ENCODE data around the gene EI24. TPM values are rescaled to one million over a fixed set of nuclear protein-coding genes. Genes with fewer than 3 reads are reported as not detected.

The EI24 gene
- total and polyA plus RNA-seq, 2 of the 8 experiments (the other 6 are each of a cell fraction or from before 2014, with no cell fraction given), result 135 to 264 TPM

- H2BK120ac ChIP-seq (replicated peaks; ENCODE audit: low read depth, low read length), result no peak overlapping the region
- no peak for TF ChIP-seq HDAC2 (IDR thresholded peaks at IDR 0.05; ENCODE audit: borderline replicate concordance in 1 of 2, low read depth in 2 of 2, low read length in 2 of 2)
Measured at GRCh38 chr11:125609545-125609944, 40.3 kb downstream of the EI24 start.

More at GRCh38 chr11:125609545-125609944, 40.3 kb downstream of the EI24 start:
- Histone ChIP-seq H3K27me3 (replicated peaks in 1 of 4; ENCODE audit: control insufficient read depth in 3 of 4, extremely low read depth in 1 of 4, insufficient read depth in 3 of 4, low read length in 3 of 4) (no peaks in the 10 kb centered on the region), H3K4me2 (ENCODE audit: insufficient read depth in 1 of 2, low read depth in 2 of 2, low read length in 2 of 2) (no peak overlapping the region), H3K4me3 (ENCODE audit: extremely low read depth in 1 of 4, insufficient read depth in 2 of 4, low read depth in 3 of 4, low read length in 4 of 4) (no peak overlapping the region), H2BK5ac (ENCODE audit: low read depth, low read length) (no peak overlapping the region), H4K91ac (replicated peaks; ENCODE audit: insufficient read length, low read length) (no peak overlapping the region), H3K14ac (ENCODE audit: insufficient read length) (no peak overlapping the region), H4K5ac (ENCODE audit: insufficient read length, low read depth, low read length) (no peak overlapping the region), H2BK15ac (ENCODE audit: low read length) (no peak overlapping the region), H3K79me1 (ENCODE audit: low read depth, low read length) (no peaks in the 10 kb centered on the region), H3K23ac (ENCODE audit: insufficient read length) (no peak overlapping the region), H3K36me3 (ENCODE audit: control insufficient read depth in 2 of 4, insufficient read depth in 4 of 4, low read length in 3 of 4) (peaks cover 34 to 98% (median 79%) of the 10 kb centered on the region in 4 experiments), H3K79me2 (ENCODE audit: control insufficient read depth in 1 of 2, insufficient read depth in 2 of 2, low read length in 2 of 2) (no peaks in the 10 kb centered on the region), H3K56ac (replicated peaks; ENCODE audit: insufficient read length, low read depth, low read length) (no peak overlapping the region), H4K20me1 (replicated peaks in 1 of 2; ENCODE audit: control insufficient read depth in 1 of 2, insufficient read depth in 2 of 2, low read length in 2 of 2) (peaks cover 0 to 2% of the 10 kb centered on the region in 2 experiments), H2AFZ (ENCODE audit: low read length) (no peak overlapping the region), H3K18ac (ENCODE audit: extremely low read depth, low read length) (no peak overlapping the region), H2BK12ac (ENCODE audit: low read depth, low read length) (no peak overlapping the region), H3K4me1 (replicated peaks in 1 of 4; ENCODE audit: control insufficient read depth in 3 of 4, insufficient read depth in 4 of 4, low read length in 3 of 4) (no peaks in the 10 kb centered on the region), H3K4ac (replicated peaks; ENCODE audit: insufficient read length, low read depth, low read length) (no peak overlapping the region), H4K8ac (ENCODE audit: extremely low read depth, insufficient read depth, low read length) (no peak overlapping the region), H3K9ac (replicated peaks in 1 of 4; ENCODE audit: extremely low read depth in 1 of 4, low read depth in 3 of 4, low read length in 3 of 4) (no peak overlapping the region), H2BK20ac (ENCODE audit: low read length) (no peak overlapping the region), H3K23me2 (ENCODE audit: low read depth, low read length) (no peaks in the 10 kb centered on the region), H3K9me3 (ENCODE audit: insufficient read depth in 2 of 2, low read depth in 1 of 2, low read length in 1 of 2) (no peaks in the 10 kb centered on the region), H2AK5ac (ENCODE audit: low read depth, low read length) (no peak overlapping the region), H3K27ac (ENCODE audit: low read depth, low read length) (no peak overlapping the region)
- ChIA-PET CTCF (ENCODE audit: partially characterized antibody) (interaction anchor here (1.1 kb wide), 1 partner anchor 14 kb away, joined by 3 read pairs; no protein-coding TSS in a partner anchor), POLR2A (ENCODE audit: partially characterized antibody) (interaction anchor here (1.2 to 2.3 kb wide), 3 partner anchors 12 to 16 kb away, joined by 3 to 10 read pairs (median 4); partner anchors contain the start of gene CHEK1)
- DNase-seq (ENCODE audit: low read depth in 1 of 2, low spot score in 2 of 2) (no peak), FAIRE-seq (no peak)
- WGBS, 2 experiments (ENCODE audit: extremely low coverage in 1 of 2, insufficient coverage in 1 of 2, insufficient read length in 1 of 2, insufficient replicate concordance in 2 of 2, low coverage in 1 of 2, low lambda C conversion rate in 2 of 2, missing lambda C conversion rate in 1 of 2), result 87% methylated on average over 7 of the region's 7 CpGs; no CpG with 5 or more reads in 1 of the 2 experiments

All from H1 (cell line).